AG08395 (cell line): ENCODE data around the gene LY9.

Experiments
- DNase-seq: peaks from one replicate; pipeline ENCODE4 v3.0.0; 2012; ENCODE audit warnings: mixed read lengths, low spot score

LY9 gene

GRCh38 chr1:160836981-160837557, 41.1 kb downstream of the LY9 start:
- DNase-seq, result no peak

- peak; percentile 7 for DNase-seq
Observed at GRCh38 chr1:160837558-160838205, 41.7 kb downstream of the LY9 start.

DNA sequence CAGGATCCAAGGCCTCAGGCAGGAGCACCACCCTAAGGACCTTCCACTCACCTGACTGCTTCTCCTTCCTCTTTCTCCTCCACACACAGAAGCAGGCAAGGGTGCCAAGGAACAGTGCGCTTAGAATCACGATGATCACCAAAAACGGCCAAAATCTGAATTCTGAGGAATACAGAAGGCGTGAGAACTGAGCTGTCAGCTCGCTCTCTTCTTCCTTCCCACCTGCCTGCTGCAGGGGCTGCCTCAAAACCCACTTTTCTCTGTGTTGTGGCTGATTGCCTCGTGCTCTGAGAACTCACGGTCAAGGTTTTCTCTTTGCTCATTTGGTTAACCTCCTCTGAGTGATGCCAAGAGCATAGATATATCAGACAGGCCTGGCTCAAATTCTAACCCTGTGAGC, 42.9 kb downstream of the LY9 start:
- DNase-seq, result no peak

DNA sequence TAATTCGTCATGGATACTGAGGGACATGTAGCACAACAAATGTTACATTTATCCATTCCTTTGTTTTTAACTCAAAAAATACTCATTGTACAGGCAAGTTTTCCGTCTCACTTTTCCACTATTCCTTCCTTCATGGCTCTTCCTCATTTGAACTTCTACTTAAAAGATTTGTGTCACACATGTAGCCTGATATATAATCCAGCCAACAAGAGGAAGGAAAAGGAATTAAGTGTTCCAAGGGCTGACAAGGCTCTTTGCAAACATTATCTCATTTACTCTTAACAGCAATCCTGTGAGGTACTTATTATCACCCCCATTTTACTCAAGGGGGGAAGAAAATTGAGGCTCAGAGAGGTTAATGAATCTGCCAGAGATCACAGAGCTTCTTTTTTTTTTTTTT, 43.8 kb downstream of the LY9 start:
- DNase-seq, result no peak

DNA sequence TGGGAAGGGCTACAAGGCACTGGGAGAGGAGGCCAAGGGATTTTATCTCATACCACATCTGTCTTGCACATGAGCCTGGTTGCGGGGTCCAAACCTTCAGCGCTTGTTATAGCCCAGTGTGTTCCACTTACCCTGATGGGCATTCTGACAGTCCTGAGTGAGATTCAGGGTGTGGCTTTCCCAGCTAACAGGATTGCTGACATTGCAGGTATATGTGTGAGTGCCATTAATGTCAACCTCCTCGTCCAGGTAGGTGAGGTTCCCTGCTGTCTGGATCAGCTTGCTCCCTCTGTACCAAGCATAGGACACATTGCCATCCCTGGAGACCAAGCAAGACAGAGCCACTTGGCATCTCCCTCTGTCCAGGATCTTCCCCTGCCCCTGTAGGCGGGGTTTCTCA, 45.1 kb downstream of the LY9 start:
- no peak for DNase-seq

DNA sequence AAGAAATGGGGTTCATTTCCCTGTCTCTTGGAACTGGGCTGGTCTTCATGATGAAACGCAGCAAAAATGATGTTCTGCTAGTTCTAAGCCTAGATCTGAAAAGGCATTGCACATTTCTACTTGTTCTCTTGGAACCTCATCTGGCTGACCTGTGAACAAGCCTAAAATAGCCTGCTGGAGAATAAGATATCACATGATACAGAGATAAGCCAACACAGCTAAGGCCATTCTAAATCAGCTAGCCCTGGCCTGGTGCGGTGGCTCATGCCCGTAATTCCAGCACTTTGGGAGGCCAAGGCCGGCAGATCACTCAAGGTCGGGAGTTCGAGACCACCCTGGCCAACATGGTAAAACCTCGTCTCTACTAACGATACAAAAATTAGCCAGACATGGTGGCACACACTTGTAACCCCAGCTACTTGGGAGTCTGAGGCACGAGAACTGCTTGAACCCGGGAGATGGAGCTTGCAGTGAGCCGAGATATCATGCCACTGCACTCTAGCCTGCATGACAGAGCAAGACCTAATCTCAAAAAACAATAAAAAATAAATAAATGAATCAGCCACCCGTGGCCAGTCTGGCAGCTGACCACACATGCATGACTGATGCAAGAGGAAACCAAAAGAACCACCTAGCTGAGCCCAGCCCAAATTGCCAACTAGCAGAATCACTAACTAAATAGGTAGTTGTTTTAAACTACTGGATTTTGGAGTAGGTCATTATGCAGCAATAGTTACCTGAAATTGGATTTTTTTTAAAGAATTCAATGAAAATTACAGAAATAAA, 48.7 kb downstream of the LY9 start:
- DNase-seq, result no peak

DNA sequence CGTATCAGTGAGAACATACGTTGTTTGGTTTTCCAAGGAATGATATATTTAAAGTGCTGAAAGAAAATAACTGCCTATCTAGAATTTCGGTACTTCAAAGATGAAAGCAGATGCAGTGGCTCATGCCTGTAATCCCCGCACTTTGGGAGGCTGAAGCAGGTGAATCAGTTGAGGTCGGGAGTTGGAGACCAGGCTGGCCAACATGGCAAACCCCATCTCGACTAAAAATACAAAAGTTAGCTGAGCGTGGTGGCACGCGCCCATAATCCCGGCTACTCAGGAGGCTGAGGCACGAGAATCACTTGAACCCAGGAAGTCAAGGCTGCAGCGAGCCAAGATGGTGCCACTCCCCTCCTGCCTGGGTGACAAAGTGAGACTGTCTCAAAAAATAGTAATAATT, 50.3 kb downstream of the LY9 start:
- DNase-seq, result no peak

GRCh38 chr1:160850541-160850940, 54.6 kb downstream of the LY9 start:
- no peak for DNase-seq

DNA sequence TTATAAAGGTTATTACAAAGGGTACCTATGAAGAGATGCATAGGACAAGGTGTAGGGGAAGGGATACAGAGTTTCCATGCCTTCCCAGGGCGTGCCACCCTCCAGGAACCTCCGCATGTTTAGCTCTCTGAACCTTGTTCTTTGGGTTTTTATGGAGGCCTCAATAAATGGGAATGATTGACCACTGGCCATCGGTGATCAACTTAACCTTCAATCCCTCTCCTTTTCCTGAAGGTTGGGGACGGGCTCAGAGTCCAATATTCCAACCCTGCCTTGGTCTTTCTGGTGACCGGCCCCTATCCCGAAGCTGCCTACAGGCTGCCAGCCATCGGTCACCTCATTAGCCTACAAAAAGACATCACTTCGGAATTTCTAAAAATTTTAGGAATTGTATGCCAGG, 55.0 kb downstream of the LY9 start:
- DNase-seq, result no peak

DNA sequence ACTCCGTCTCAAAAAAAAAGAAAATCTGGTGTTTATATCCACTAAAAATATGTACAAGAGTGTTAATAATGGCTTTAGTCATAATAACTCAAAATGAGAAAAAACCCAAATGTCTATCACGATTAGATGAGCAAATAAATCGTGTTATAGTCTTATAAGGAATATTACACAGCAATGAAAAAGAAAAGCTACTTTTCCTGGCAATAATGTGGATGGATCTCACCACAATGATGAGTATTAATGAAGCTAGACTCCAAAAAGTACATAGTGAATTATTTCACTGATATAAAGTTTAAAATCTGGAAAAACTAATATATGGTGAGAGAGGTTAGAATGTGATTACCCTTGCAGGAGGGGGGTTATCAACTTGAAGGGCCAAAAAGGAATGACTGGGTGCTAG, 57.0 kb downstream of the LY9 start:
- no peak for DNase-seq

GRCh38 chr1:160853754-160854153, 57.8 kb downstream of the LY9 start:
- no peak for DNase-seq

- DNase-seq, result no peak
Observed at GRCh38 chr1:160855181-160855981, 59.4 kb downstream of the LY9 start.

- DNase-seq, result no peak
Observed at GRCh38 chr1:160858097-160858496, 62.1 kb downstream of the LY9 start.

GRCh38 chr1:160858507-160858906, 62.5 kb downstream of the LY9 start:
- DNase-seq, result no peak

GRCh38 chr1:160859166-160859565, 63.2 kb downstream of the LY9 start:
- no peak for DNase-seq

DNA sequence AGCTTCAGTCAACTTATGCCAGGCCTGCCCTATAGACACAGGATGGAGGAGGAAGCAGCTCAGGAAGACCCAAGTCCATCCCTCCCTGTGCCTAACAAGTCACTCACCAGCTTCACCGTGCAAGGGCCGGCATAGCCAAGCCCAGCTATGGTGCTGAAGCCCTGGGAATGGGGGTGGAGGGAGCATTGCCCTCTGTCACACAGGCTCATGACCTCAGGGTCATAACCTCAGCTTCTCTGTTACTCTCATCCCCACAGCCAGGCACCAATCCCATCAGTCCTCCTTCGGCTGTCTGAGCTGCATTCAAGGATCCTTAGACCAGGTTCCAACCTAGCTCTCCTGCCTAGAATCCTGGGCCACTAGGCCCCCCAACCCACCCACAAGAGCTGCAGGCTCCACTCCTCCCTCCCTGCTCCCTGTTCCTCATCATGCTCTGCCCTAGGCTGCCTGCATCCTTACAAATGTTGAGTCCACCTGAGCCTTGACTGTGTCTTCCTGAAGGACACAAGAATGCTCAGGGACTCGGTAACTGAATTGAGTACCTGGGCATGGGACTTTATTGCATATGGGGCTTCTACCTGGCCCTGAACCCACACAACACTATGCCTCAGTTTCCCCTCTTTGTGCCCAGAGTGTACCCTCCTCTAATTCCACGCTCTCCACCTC, 65.0 kb downstream of the LY9 start:
- no peak for DNase-seq

DNA sequence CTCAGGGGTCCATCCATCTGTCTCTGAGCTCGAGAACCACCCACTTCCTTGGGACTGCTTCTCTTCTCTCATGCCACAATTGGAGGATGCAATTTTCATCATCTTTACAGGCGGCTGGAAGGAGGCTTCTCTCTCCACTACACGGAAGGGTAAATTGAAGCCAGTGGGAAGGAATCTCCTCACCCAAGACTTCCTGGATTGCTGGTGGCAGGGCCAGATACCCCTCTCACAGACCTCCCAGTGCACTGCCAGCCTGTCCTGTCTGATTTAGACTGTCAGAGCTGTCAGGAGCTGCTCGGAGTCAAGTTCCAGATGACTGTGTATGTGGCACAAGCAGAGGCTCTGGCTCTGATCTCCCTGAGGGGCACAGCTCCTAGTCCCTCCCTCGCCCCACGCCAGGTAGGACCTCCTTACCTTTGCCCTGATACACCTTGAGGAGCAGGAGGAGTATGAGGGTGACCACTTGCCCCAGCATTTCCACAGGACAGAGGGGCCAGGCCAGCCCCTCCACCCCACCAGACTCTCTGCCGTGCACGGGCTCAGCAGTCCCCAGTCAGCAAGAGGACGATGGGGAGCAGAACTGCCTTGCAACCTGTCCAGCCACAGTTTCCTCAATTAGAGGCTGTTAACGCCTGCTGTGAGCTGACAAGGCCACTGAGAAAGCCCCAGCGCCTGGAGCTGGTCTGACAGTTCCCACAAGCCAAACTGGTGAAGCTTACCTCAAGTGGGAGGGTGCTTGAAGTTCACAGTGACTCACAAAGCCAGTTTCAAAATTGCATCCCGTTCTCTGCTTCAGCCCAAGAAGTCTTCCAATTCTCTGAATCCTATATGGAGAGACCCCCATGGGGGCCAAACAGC, 66.5 kb downstream of the LY9 start, which contains the start of gene CD244:
TSS of gene CD244 (minus strand) at position 685 of the 858 bp plus-strand sequence. CDS start at position 475, 210 bp downstream.
- DNase-seq, result no peak

- DNase-seq, result no peak
Observed at GRCh38 chr1:160863061-160863773, 67.2 kb downstream of the LY9 start.

DNA sequence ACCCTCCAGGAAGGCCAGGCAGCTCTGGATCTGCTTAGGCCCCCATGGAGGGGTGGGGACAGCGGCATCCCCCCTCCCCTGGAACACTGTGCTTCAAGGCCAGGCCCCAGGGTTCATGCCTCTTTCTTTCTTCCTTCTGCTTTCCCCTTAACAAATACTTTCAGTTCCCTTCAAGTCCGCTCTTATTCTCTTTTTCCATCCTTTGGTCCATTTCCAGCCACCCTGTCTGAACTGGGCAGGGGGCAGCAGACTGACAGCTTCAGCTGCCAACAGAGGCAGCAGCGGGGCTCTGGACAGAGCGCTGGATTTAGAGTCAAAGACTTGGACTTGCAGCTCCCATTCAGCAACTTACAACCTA, 67.8 kb downstream of the LY9 start:
- no peak for DNase-seq

- no peak for DNase-seq
Observed at GRCh38 chr1:160864173-160864572, 68.2 kb downstream of the LY9 start.
